ENCODE measurements around the gene KCNA10. TPM values are rescaled to one million over a fixed set of nuclear protein-coding genes. Genes with fewer than 3 reads are reported as not detected.

Gene KCNA10
- total and polyA plus RNA-seq, 2 donors (not counting 1 experiment from before 2014, with no cell fraction given): not detected

GRCh38 chr1:110492573-110492972 is 26.4 kb downstream of the KCNA10 start:
- Histone ChIP-seq H3K27me3 (ENCODE audit: control insufficient read depth, insufficient read depth, low read length) (peaks cover 8% of the 10 kb centered on the region), H3K4me1 (ENCODE audit: control insufficient read depth, extremely low read depth, insufficient read depth, low read length) (no peaks in the 10 kb centered on the region), H3K4me3 (replicated peaks in 1 of 4; ENCODE audit: control extremely low read depth in 1 of 4, insufficient read depth in 1 of 4, low read depth in 3 of 4, low read length in 4 of 4) (no peak overlapping the region), H3K4me2 (ENCODE audit: extremely low read depth, insufficient read depth, low read length) (no peak overlapping the region), H3K36me3 (ENCODE audit: control insufficient read depth, insufficient read depth, low read length) (no peaks in the 10 kb centered on the region), H3K9me3 (ENCODE audit: control insufficient read depth, insufficient read depth, low read depth, low read length) (no peaks in the 10 kb centered on the region), H2AFZ (ENCODE audit: low read length) (no peak overlapping the region), H3K9ac (ENCODE audit: insufficient read depth, low read length) (no peak overlapping the region), H4K20me1 (ENCODE audit: control insufficient read depth, extremely low read depth, insufficient read depth, low read length) (no peaks in the 10 kb centered on the region), H3K79me2 (ENCODE audit: control insufficient read depth, insufficient read depth, low read length) (no peaks in the 10 kb centered on the region), H3K27ac (ENCODE audit: insufficient read depth, low read length) (no peak overlapping the region)
- DNase-seq (ENCODE audit: low read depth in 2 of 2): no peak
- TF ChIP-seq EZH2 (IDR thresholded peaks at IDR 0.05; ENCODE audit: low read length, missing control alignments) (no peak), CTCF (conservative IDR thresholded peaks at IDR 0.05 in 1 of 2, IDR thresholded peaks at IDR 0.05 in 1 of 2; ENCODE audit: low read depth in 1 of 2, low read length in 2 of 2) (no peak)

- Histone ChIP-seq H3K79me2 (ENCODE audit: control insufficient read depth, insufficient read depth, low read length) (no peaks in the 10 kb centered on the region), H3K27ac (ENCODE audit: insufficient read depth, low read length) (no peak overlapping the region), H4K20me1 (ENCODE audit: control insufficient read depth, extremely low read depth, insufficient read depth, low read length) (no peaks in the 10 kb centered on the region), H3K4me2 (ENCODE audit: extremely low read depth, insufficient read depth, low read length) (no peak overlapping the region), H3K4me1 (ENCODE audit: control insufficient read depth, extremely low read depth, insufficient read depth, low read length) (no peaks in the 10 kb centered on the region), H3K27me3 (ENCODE audit: control insufficient read depth, insufficient read depth, low read length) (peaks cover 8% of the 10 kb centered on the region), H3K36me3 (ENCODE audit: control insufficient read depth, insufficient read depth, low read length) (no peaks in the 10 kb centered on the region), H3K9me3 (ENCODE audit: control insufficient read depth, insufficient read depth, low read depth, low read length) (no peaks in the 10 kb centered on the region), H2AFZ (ENCODE audit: low read length) (no peak overlapping the region), H3K4me3 (replicated peaks in 1 of 4; ENCODE audit: control extremely low read depth in 1 of 4, insufficient read depth in 1 of 4, low read depth in 3 of 4, low read length in 4 of 4) (no peak overlapping the region), H3K9ac (ENCODE audit: insufficient read depth, low read length) (no peak overlapping the region)
- TF ChIP-seq EZH2 (IDR thresholded peaks at IDR 0.05; ENCODE audit: low read length, missing control alignments) (no peak), CTCF (conservative IDR thresholded peaks at IDR 0.05 in 1 of 2, IDR thresholded peaks at IDR 0.05 in 1 of 2; ENCODE audit: low read depth in 1 of 2, low read length in 2 of 2) (no peak)
- no peak for DNase-seq (ENCODE audit: low read depth in 2 of 2)
Observed at GRCh38 chr1:110490791-110491451, 28.1 kb downstream of the KCNA10 start.

GRCh38 chr1:110489973-110490542 is 28.9 kb downstream of the KCNA10 start:
- no peaks in the 10 kb centered on the region for H3K79me2 ChIP-seq (ENCODE audit: control insufficient read depth, insufficient read depth, low read length)
- H2AFZ ChIP-seq (ENCODE audit: low read length): no peak overlapping the region
- DNase-seq (ENCODE audit: low read depth in 2 of 2): no peak
- H3K27ac ChIP-seq (ENCODE audit: insufficient read depth, low read length): no peak overlapping the region
- TF ChIP-seq CTCF (conservative IDR thresholded peaks at IDR 0.05 in 1 of 2, IDR thresholded peaks at IDR 0.05 in 1 of 2; ENCODE audit: low read depth in 1 of 2, low read length in 2 of 2): no peak
- no peak for TF ChIP-seq EZH2 (IDR thresholded peaks at IDR 0.05; ENCODE audit: low read length, missing control alignments)
- H3K36me3 ChIP-seq (ENCODE audit: control insufficient read depth, insufficient read depth, low read length): no peaks in the 10 kb centered on the region
- H3K4me1 ChIP-seq (ENCODE audit: control insufficient read depth, extremely low read depth, insufficient read depth, low read length): no peaks in the 10 kb centered on the region
- no peaks in the 10 kb centered on the region for H4K20me1 ChIP-seq (ENCODE audit: control insufficient read depth, extremely low read depth, insufficient read depth, low read length)
- H3K4me3 ChIP-seq (replicated peaks in 1 of 4; ENCODE audit: control extremely low read depth in 1 of 4, insufficient read depth in 1 of 4, low read depth in 3 of 4, low read length in 4 of 4): no peak overlapping the region
- H3K27me3 ChIP-seq (ENCODE audit: control insufficient read depth, insufficient read depth, low read length): peaks cover 9% of the 10 kb centered on the region
- no peak overlapping the region for H3K4me2 ChIP-seq (ENCODE audit: extremely low read depth, insufficient read depth, low read length)
- H3K9me3 ChIP-seq (ENCODE audit: control insufficient read depth, insufficient read depth, low read depth, low read length): no peaks in the 10 kb centered on the region
- no peak overlapping the region for H3K9ac ChIP-seq (ENCODE audit: insufficient read depth, low read length)
